ENCODE results near the gene CARF.

GRCh38 chr2:203018181-203018580, 106.1 kb downstream of the CARF start:
- TF ChIP-seq ZFP3 (CRISPR knock-in tag; IDR thresholded peaks at IDR 0.05) (no peak), TCF4 (CRISPR knock-in tag; IDR thresholded peaks at IDR 0.05; ENCODE audit: borderline replicate concordance) (no peak), ZFP30 (CRISPR knock-in tag; IDR thresholded peaks at IDR 0.05) (no peak)
- TF ChIP-seq, protein P1, sequence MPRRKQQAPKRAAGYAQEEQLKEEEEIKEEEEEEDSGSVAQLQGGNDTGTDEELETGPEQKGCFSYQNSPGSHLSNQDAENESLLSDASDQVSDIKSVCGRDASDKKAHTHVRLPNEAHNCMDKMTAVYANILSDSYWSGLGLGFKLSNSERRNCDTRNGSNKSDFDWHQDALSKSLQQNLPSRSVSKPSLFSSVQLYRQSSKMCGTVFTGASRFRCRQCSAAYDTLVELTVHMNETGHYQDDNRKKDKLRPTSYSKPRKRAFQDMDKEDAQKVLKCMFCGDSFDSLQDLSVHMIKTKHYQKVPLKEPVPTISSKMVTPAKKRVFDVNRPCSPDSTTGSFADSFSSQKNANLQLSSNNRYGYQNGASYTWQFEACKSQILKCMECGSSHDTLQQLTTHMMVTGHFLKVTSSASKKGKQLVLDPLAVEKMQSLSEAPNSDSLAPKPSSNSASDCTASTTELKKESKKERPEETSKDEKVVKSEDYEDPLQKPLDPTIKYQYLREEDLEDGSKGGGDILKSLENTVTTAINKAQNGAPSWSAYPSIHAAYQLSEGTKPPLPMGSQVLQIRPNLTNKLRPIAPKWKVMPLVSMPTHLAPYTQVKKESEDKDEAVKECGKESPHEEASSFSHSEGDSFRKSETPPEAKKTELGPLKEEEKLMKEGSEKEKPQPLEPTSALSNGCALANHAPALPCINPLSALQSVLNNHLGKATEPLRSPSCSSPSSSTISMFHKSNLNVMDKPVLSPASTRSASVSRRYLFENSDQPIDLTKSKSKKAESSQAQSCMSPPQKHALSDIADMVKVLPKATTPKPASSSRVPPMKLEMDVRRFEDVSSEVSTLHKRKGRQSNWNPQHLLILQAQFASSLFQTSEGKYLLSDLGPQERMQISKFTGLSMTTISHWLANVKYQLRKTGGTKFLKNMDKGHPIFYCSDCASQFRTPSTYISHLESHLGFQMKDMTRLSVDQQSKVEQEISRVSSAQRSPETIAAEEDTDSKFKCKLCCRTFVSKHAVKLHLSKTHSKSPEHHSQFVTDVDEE (CRISPR knock-in tag; IDR thresholded peaks at IDR 0.05): no peak
